ENCODE measurements around the gene STXBP2.

STXBP2 gene

GRCh38 chr19:7636691-7637373 lies at the start of gene STXBP2:
Gene STXBP2 (plus strand): TSS chr19:7637110. CDS start chr19:7637150, 40 bp downstream.
- DNase-seq: peak; percentile 10

GRCh38 chr19:7589822-7590221 lies 47.1 kb upstream of the STXBP2 start:
- DNase-seq: no peak

GRCh38 chr19:7590256-7590655 lies 46.7 kb upstream of the STXBP2 start:
- no peak for DNase-seq

GRCh38 chr19:7595466-7596133 lies 41.3 kb upstream of the STXBP2 start, which contains the start of gene CAMSAP3:
Gene CAMSAP3 (plus strand): TSS chr19:7595863. CDS start chr19:7596003, 140 bp downstream.
- DNase-seq: peak; percentile 25

GRCh38 chr19:7596211-7596937 lies 40.5 kb upstream of the STXBP2 start:
- DNase-seq: no peak

GRCh38 chr19:7597689-7598088 lies 39.2 kb upstream of the STXBP2 start:
- no peak for DNase-seq

- DNase-seq: no peak
Measured at GRCh38 chr19:7598180-7598579, 38.7 kb upstream of the STXBP2 start.

- no peak for DNase-seq
Measured at GRCh38 chr19:7600721-7601120, 36.2 kb upstream of the STXBP2 start.

- no peak for DNase-seq
Measured at GRCh38 chr19:7602240-7602934, 34.5 kb upstream of the STXBP2 start.

GRCh38 chr19:7602935-7603497 lies 33.9 kb upstream of the STXBP2 start:
- no peak for DNase-seq

GRCh38 chr19:7603919-7604318 lies 33.0 kb upstream of the STXBP2 start:
- no peak for DNase-seq

- DNase-seq: no peak
Measured at GRCh38 chr19:7605490-7606222, 31.3 kb upstream of the STXBP2 start.

GRCh38 chr19:7606289-7606688 lies 30.6 kb upstream of the STXBP2 start:
- DNase-seq: no peak

GRCh38 chr19:7607212-7607873 lies 29.6 kb upstream of the STXBP2 start:
- no peak for DNase-seq

GRCh38 chr19:7607874-7608560 lies 28.9 kb upstream of the STXBP2 start:
- no peak for DNase-seq

- DNase-seq: no peak
Measured at GRCh38 chr19:7610491-7611240, 26.2 kb upstream of the STXBP2 start.

GRCh38 chr19:7611541-7612279 lies 25.2 kb upstream of the STXBP2 start:
- no peak for DNase-seq

GRCh38 chr19:7612282-7613274 lies 24.3 kb upstream of the STXBP2 start:
- DNase-seq: no peak

All from NCI-H1436 treated with DMSO at 0.1 percent for 48 hours (cell line).